ENCODE data around the gene RPS27L.

DNA sequence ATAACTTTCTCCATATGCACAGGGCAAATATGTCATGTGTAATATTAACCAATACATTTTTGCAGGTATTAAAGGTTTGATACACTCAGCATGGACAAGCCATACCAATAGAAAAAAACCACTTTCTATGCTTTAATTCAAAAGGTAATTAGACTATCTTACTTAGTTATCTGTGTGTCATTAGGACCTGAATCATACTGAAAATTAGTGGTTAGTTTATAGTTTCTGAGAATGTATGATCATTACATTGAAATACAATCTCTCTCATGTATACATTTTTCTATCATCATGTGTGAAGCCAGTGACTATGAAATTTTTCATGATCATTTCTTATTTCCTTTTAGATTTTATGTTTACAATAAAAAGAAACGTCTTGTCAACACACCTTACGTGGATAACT lies 16.3 kb downstream of the RPS27L start:
- TF ChIP-seq EZH2 (IDR thresholded peaks at IDR 0.05; ENCODE audit: borderline replicate concordance, low read depth, low read length, poor library complexity, severe bottlenecking) = no peak
- TF ChIP-seq, protein P1, sequence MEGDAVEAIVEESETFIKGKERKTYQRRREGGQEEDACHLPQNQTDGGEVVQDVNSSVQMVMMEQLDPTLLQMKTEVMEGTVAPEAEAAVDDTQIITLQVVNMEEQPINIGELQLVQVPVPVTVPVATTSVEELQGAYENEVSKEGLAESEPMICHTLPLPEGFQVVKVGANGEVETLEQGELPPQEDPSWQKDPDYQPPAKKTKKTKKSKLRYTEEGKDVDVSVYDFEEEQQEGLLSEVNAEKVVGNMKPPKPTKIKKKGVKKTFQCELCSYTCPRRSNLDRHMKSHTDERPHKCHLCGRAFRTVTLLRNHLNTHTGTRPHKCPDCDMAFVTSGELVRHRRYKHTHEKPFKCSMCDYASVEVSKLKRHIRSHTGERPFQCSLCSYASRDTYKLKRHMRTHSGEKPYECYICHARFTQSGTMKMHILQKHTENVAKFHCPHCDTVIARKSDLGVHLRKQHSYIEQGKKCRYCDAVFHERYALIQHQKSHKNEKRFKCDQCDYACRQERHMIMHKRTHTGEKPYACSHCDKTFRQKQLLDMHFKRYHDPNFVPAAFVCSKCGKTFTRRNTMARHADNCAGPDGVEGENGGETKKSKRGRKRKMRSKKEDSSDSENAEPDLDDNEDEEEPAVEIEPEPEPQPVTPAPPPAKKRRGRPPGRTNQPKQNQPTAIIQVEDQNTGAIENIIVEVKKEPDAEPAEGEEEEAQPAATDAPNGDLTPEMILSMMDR (conservative IDR thresholded peaks at IDR 0.05; ENCODE audit: low read depth, low read length) = no peak
